Epithelial cell of proximal tubule (primary cell): Measurements from ENCODE around the gene DIAPH1. TPM values are rescaled to one million over a fixed set of nuclear protein-coding genes. Genes with fewer than 3 reads are reported as not detected.
A peak's percentile ranks its signal among the peaks of the same experiment; 100 is the strongest.

Experiments
- DNase-seq: peaks from one replicate; pipeline ENCODE4 v3.0.0-alpha.2; 2011; ENCODE audit warnings: low read depth
- H3K4me3 ChIP-seq: 2 replicates; pipeline ENCODE4 v1.5.1; 2011; ENCODE audit warnings: low read depth, mild to moderate bottlenecking, low read length
- CTCF ChIP-seq: conservative IDR thresholded peaks from 2 replicates; pipeline ENCODE4 v1.5.1; 2012; ENCODE audit warnings: low read depth, mild to moderate bottlenecking, low read length
- total RNA-seq: library from RNA; depleted of rRNA; stranded (reverse); fragments of >200 nt; gene quantifications from 2 replicates; pipeline ENCODE4 v1.2.3, GENCODE V29; 2015

DIAPH1 gene
- total RNA-seq, 1 donor from 2014 or later, result 94.0 TPM

- no peak for TF ChIP-seq CTCF
- H3K4me3 ChIP-seq, result no peak overlapping the region
- no peak for DNase-seq
These were observed 52.8 kb downstream of the DIAPH1 start for GRCh38 chr5:141565826-141566570.

GRCh38 chr5:141564216-141564692 is 54.5 kb downstream of the DIAPH1 start:
- no peak overlapping the region for H3K4me3 ChIP-seq
- peak; percentile 85 for DNase-seq
- TF ChIP-seq CTCF, result peak; percentile 94

- no peak overlapping the region for H3K4me3 ChIP-seq
- peak; percentile 86 for TF ChIP-seq CTCF
- DNase-seq, result peak; percentile 84
These were observed 57.9 kb downstream of the DIAPH1 start for GRCh38 chr5:141560725-141561483.

- no peak for TF ChIP-seq CTCF
- no peak for DNase-seq
- H3K4me3 ChIP-seq, result no peak overlapping the region
These were observed 58.6 kb downstream of the DIAPH1 start for GRCh38 chr5:141560151-141560550.

GRCh38 chr5:141559461-141559860 is 59.3 kb downstream of the DIAPH1 start:
- no peak for DNase-seq
- no peak for TF ChIP-seq CTCF
- no peak overlapping the region for H3K4me3 ChIP-seq

GRCh38 chr5:141558150-141558549 is 60.6 kb downstream of the DIAPH1 start:
- no peak for TF ChIP-seq CTCF
- DNase-seq, result no peak
- H3K4me3 ChIP-seq, result no peak overlapping the region
